Caco-2 (cell line): Measurements from ENCODE around the gene SLC22A16. TPM values are rescaled to one million over a fixed set of nuclear protein-coding genes. Genes with fewer than 3 reads are reported as not detected.

Experiments used
- BruUV-seq: library from RNA; stranded (reverse); fragments of 400-500 nt; replicated peaks from 2 replicates; lab custom pipeline; 2021; lab: Mats Ljungman, UMichigan
- CTCF ChIA-PET: fragments of 300-600 bp; sonication (Branson Sonifier 250); formaldehyde crosslinking; loops from one replicate; lab custom pipeline; 2022; ENCODE audit warnings: antibody characterized with exemption; lab: Charles Lee
- POLR2A ChIA-PET: fragments of 300-600 bp; sonication (Branson Sonifier 250); formaldehyde crosslinking; loops from one replicate; lab custom pipeline; 2022; ENCODE audit warnings: antibody characterized with exemption; lab: Charles Lee
- DNase-seq, 2 experiments: peaks; one replicate each; pipeline versions ENCODE4 v3.0.0 to v3.0.0-alpha.2; 2020 to 2022
- H3K27me3 ChIP-seq: replicated peaks from 2 replicates; pipeline ENCODE4 v1.6.0; 2011; ENCODE audit warnings: low read length; ENCODE audit not compliant: control insufficient read depth, insufficient read depth
- H3K36me3 ChIP-seq: 2 replicates; pipeline ENCODE4 v1.5.1; 2011; ENCODE audit warnings: low read length; ENCODE audit not compliant: control insufficient read depth, insufficient read depth
- H3K4me1 ChIP-seq: fragments of 250-450 bp; sonication (Bioruptor Pico); 2 replicates; pipeline ENCODE4 v1.5.1; 2020; ENCODE audit warnings: mild to moderate bottlenecking
- H3K4me3 ChIP-seq: 2 replicates; pipeline ENCODE4 v1.5.1; 2011; ENCODE audit warnings: low read depth, mild to moderate bottlenecking, control low read depth, low read length
- H3K9me3 ChIP-seq: fragments of 250-450 bp; sonication (Bioruptor Pico); 2 replicates; pipeline ENCODE4 v1.5.1; 2020; ENCODE audit warnings: mild to moderate bottlenecking, moderate library complexity
- H3K27ac Mint-ChIP-seq: one replicate; pipeline ENCODE4 v1.8.0; 2022; ENCODE audit warnings: mixed read lengths; ENCODE audit not compliant: unreplicated experiment
- H3K27me3 Mint-ChIP-seq: one replicate; pipeline ENCODE4 v1.8.0; 2022; ENCODE audit warnings: mixed read lengths; ENCODE audit not compliant: insufficient read depth, unreplicated experiment
- H3K36me3 Mint-ChIP-seq: one replicate; pipeline ENCODE4 v1.8.0; 2022; ENCODE audit warnings: mild to moderate bottlenecking, mixed read lengths; ENCODE audit not compliant: insufficient read depth, unreplicated experiment
- H3K4me1 Mint-ChIP-seq: one replicate; pipeline ENCODE4 v1.8.0; 2022; ENCODE audit warnings: low read depth, mixed read lengths; ENCODE audit not compliant: unreplicated experiment
- H3K4me3 Mint-ChIP-seq: one replicate; pipeline ENCODE4 v1.8.0; 2022; ENCODE audit warnings: mild to moderate bottlenecking, moderate library complexity, mixed read lengths; ENCODE audit not compliant: unreplicated experiment
- H3K9me3 Mint-ChIP-seq: one replicate; pipeline ENCODE4 v1.8.0; 2022; ENCODE audit warnings: mixed read lengths; ENCODE audit not compliant: unreplicated experiment
- CTCF ChIP-seq, 2 experiments: fragments of 200-600 bp in 1 of 2; IDR thresholded peaks; 1 replicate in 1 of 2; 2 replicates in 1 of 2; pipeline versions ENCODE4 v1.5.1 to v1.8.0; 2011 to 2022; ENCODE audit warnings: antibody characterized with exemption in 1 of 2, control low read depth in 1 of 2, inconsistent platforms in 1 of 2, low read depth in 1 of 2, low read length in 1 of 2, mild to moderate bottlenecking in 1 of 2, moderate library complexity in 1 of 2; ENCODE audit not compliant: insufficient read depth in 1 of 2, severe bottlenecking in 1 of 2, unreplicated experiment in 1 of 2
- intact Hi-C: fragments of 100-400 bp; cut with micrococcal nuclease; formaldehyde crosslinking; loops from one replicate; pipeline ENCODE4 v1.10.0; 2022; ENCODE audit not compliant: unreplicated experiment
- total RNA-seq: library from RNA; stranded (reverse); gene quantifications from 2 replicates; pipeline ENCODE4 v1.2.3, GENCODE V29; 2022

The SLC22A16 gene
- total RNA-seq, 1 experiment from 2014 or later = not detected

GRCh38 chr6:110399219-110400071, 77.0 kb downstream of the SLC22A16 start:
- Mint-ChIP-seq H3K27me3 (no peaks in the 10 kb centered on the region), H3K4me1 (no peaks in the 10 kb centered on the region), H3K27ac (no peak overlapping the region), H3K4me3 (no peak overlapping the region), H3K36me3 (no peaks in the 10 kb centered on the region), H3K9me3 (no peaks in the 10 kb centered on the region)
- Histone ChIP-seq H3K27me3 (no peaks in the 10 kb centered on the region), H3K36me3 (no peaks in the 10 kb centered on the region), H3K4me3 (no peak overlapping the region), H3K4me1 (no peaks in the 10 kb centered on the region), H3K9me3 (no peaks in the 10 kb centered on the region)
- TF ChIP-seq CTCF (IDR thresholded peaks at IDR 0.05; ENCODE audit: insufficient read depth in 1 of 2, low read depth in 1 of 2, low read length in 1 of 2, severe bottlenecking in 1 of 2, unreplicated experiment in 1 of 2) = no peak
- no peak for DNase-seq
- POLR2A ChIA-PET = no interaction called here
- intact Hi-C loops = no loop called here
- BruUV-seq = no TSS peak
- CTCF ChIA-PET = no interaction called here

- intact Hi-C loops = no loop called here
- H3K27me3 ChIP-seq = no peaks in the 10 kb centered on the region
- TF ChIP-seq CTCF (IDR thresholded peaks at IDR 0.05; ENCODE audit: insufficient read depth in 1 of 2, low read depth in 1 of 2, low read length in 1 of 2, severe bottlenecking in 1 of 2, unreplicated experiment in 1 of 2) = no peak
- H3K4me1 ChIP-seq = no peaks in the 10 kb centered on the region
- no peak overlapping the region for H3K27ac Mint-ChIP-seq
- no peak overlapping the region for H3K4me3 ChIP-seq
- H3K4me1 Mint-ChIP-seq = no peaks in the 10 kb centered on the region
- H3K4me3 Mint-ChIP-seq = no peak overlapping the region
- ChIA-PET POLR2A (no interaction called here), CTCF (no interaction called here)
- no peaks in the 10 kb centered on the region for H3K27me3 Mint-ChIP-seq
- no peak for DNase-seq
- H3K36me3 ChIP-seq = no peaks in the 10 kb centered on the region
- no peaks in the 10 kb centered on the region for H3K9me3 ChIP-seq
- H3K9me3 Mint-ChIP-seq = no peaks in the 10 kb centered on the region
- no peaks in the 10 kb centered on the region for H3K36me3 Mint-ChIP-seq
- no TSS peak for BruUV-seq
Observed at GRCh38 chr6:110398778-110399177, 77.6 kb downstream of the SLC22A16 start.

- Mint-ChIP-seq H3K27me3 (no peaks in the 10 kb centered on the region), H3K27ac (no peak overlapping the region), H3K4me1 (peaks cover under 1% of the 10 kb centered on the region), H3K4me3 (no peak overlapping the region), H3K9me3 (no peaks in the 10 kb centered on the region), H3K36me3 (no peaks in the 10 kb centered on the region)
- no peak for TF ChIP-seq CTCF (IDR thresholded peaks at IDR 0.05; ENCODE audit: insufficient read depth in 1 of 2, low read depth in 1 of 2, low read length in 1 of 2, severe bottlenecking in 1 of 2, unreplicated experiment in 1 of 2)
- CTCF ChIA-PET = no interaction called here
- H3K36me3 ChIP-seq = no peaks in the 10 kb centered on the region
- no peak overlapping the region for H3K4me3 ChIP-seq
- no peaks in the 10 kb centered on the region for H3K27me3 ChIP-seq
- peaks cover 3% of the 10 kb centered on the region; the same call in 1 of the 2 replicates for H3K4me1 ChIP-seq
- intact Hi-C loops = no loop called here
- POLR2A ChIA-PET = no interaction called here
- no peak for DNase-seq
- no TSS peak for BruUV-seq
- H3K9me3 ChIP-seq = no peaks in the 10 kb centered on the region
Observed at GRCh38 chr6:110395221-110395620, 81.2 kb downstream of the SLC22A16 start.
